K562 (cell line): ENCODE measurements around the gene METRN. TPM values are rescaled to one million over a fixed set of nuclear protein-coding genes. Genes with fewer than 3 reads are reported as not detected.
A peak's percentile ranks its signal among the peaks of the same experiment; 100 is the strongest.

Experiments
- ATAC-seq: fragments of 200-7000 bp; cut with Tn5 transposase; 3 replicates; pipeline ENCODE4 v1.9.1; 2020; ENCODE audit warnings: moderate library complexity
- BruUV-seq: library from RNA; stranded (reverse); fragments of 400-500 nt; replicated peaks from 2 replicates; lab custom pipeline; 2021; lab: Mats Ljungman, UMichigan
- CTCF ChIA-PET: fragments of 300-600 bp; formaldehyde crosslinking; extraction: SDS; loops from one replicate; lab custom pipeline; 2021; ENCODE audit warnings: low intra/inter-chr PET ratio; lab: Yijun Ruan, JAX
- POLR2A ChIA-PET: fragments of 300-600, 350-650 bp; sonication (Branson Sonifier 250); formaldehyde crosslinking; extraction: SDS; loops from one replicate; lab custom pipeline; 2021; ENCODE audit warnings: antibody characterized with exemption, inconsistent platforms; lab: Yijun Ruan, JAX
- DNase-seq, 4 experiments: peaks; one replicate each; pipeline versions ENCODE4 v3.0.0 to v3.0.0-alpha.2; 2011 to 2018; ENCODE audit warnings: low spot score in 3 of 4, mixed read lengths in 3 of 4; ENCODE audit errors: extremely low read depth in 1 of 4
- FAIRE-seq: peaks from 2 replicates; lab custom pipeline; 2011; peaks lifted over from hg19 to GRCh38; lab: Jason Lieb, UNC
- H2AFZ ChIP-seq: 2 replicates; pipeline ENCODE4 v1.6.0; 2011; ENCODE audit warnings: low read depth, low read length, control low read depth, inconsistent platforms
- H3K27ac ChIP-seq: fragments of 200-600 bp; 3 replicates; pipeline ENCODE4 v1.8.0; 2011; ENCODE audit warnings: low read depth, mild to moderate bottlenecking, control low read depth, inconsistent platforms, low read length, moderate library complexity, mixed read lengths; ENCODE audit errors: extremely low read depth
- H3K27me3 ChIP-seq, 2 experiments: fragments of 300-600 bp in 1 of 2; 2 replicates in 1 of 2; 3 replicates in 1 of 2; pipeline versions ENCODE4 v1.6.0 to v1.8.0; 2011; ENCODE audit warnings: inconsistent platforms in 2 of 2, low read length in 2 of 2, mild to moderate bottlenecking in 1 of 2, mixed read lengths in 1 of 2, moderate library complexity in 1 of 2; ENCODE audit not compliant: control insufficient read depth in 2 of 2, insufficient read depth in 2 of 2
- H3K36me3 ChIP-seq: fragments of 300-600 bp; 3 replicates; pipeline ENCODE4 v1.8.0; 2011; ENCODE audit warnings: mild to moderate bottlenecking, low read length, inconsistent platforms; ENCODE audit not compliant: control insufficient read depth, insufficient read depth
- H3K4me1 ChIP-seq, 2 experiments: fragments of 200-600 bp in 1 of 2; replicated peaks in 1 of 2; 2 replicates in 1 of 2; 3 replicates in 1 of 2; pipeline versions ENCODE4 v1.5.1 to v1.8.0; 2011; ENCODE audit warnings: inconsistent platforms in 2 of 2, low read length in 2 of 2, mild to moderate bottlenecking in 1 of 2, mixed read lengths in 1 of 2, moderate library complexity in 1 of 2; ENCODE audit not compliant: control insufficient read depth in 2 of 2, insufficient read depth in 2 of 2
- H3K4me2 ChIP-seq: 2 replicates; pipeline ENCODE4 v1.6.1; 2011; ENCODE audit warnings: low read length, control low read depth, inconsistent platforms, mixed read lengths; ENCODE audit not compliant: insufficient read depth
- H3K4me3 ChIP-seq: fragments of 200-600 bp; sonication (generic), shearing (Covaris generic); 2 replicates; pipeline ENCODE4 v1.5.1; 2016; ENCODE audit warnings: control low read depth, inconsistent platforms
- H3K79me2 ChIP-seq: fragments of 200-600 bp; 3 replicates; pipeline ENCODE4 v1.8.0; 2011; ENCODE audit warnings: low read length, inconsistent platforms; ENCODE audit not compliant: control insufficient read depth, insufficient read depth
- H3K9ac ChIP-seq, 2 experiments: 2 replicates each; pipeline versions ENCODE4 v1.6.0 to v1.6.1; 2011; ENCODE audit warnings: low read depth in 2 of 2, low read length in 2 of 2, control low read depth in 1 of 2, inconsistent platforms in 1 of 2, mild to moderate bottlenecking in 1 of 2, mixed read lengths in 1 of 2; ENCODE audit not compliant: insufficient read depth in 1 of 2
- H3K9me1 ChIP-seq: one replicate; pipeline ENCODE4 v1.6.0; 2011; ENCODE audit warnings: inconsistent platforms, mild to moderate bottlenecking, low read length, moderate library complexity; ENCODE audit not compliant: control insufficient read depth, insufficient read depth
- H3K9me3 ChIP-seq: replicated peaks from 2 replicates; pipeline ENCODE4 v1.5.1; 2011; ENCODE audit warnings: low read depth, low read length, inconsistent platforms; ENCODE audit not compliant: control insufficient read depth, insufficient read depth
- H4K20me1 ChIP-seq: replicated peaks from 2 replicates; pipeline ENCODE4 v1.6.1; 2011; ENCODE audit warnings: low read length, inconsistent platforms, mixed read lengths; ENCODE audit not compliant: control insufficient read depth, insufficient read depth
- ARHGAP35 ChIP-seq: fragments of 450-650 bp; IDR thresholded peaks from 2 replicates; pipeline ENCODE4 v1.6.1; 2018; ENCODE audit not compliant: partially characterized antibody
- CBX1 ChIP-seq: sonication (generic); IDR thresholded peaks from 2 replicates; pipeline ENCODE4 v1.6.1; 2016; ENCODE audit warnings: antibody characterized with exemption, low read depth, mild to moderate bottlenecking
- CC2D1A ChIP-seq: fragments of 450-650 bp; IDR thresholded peaks from 2 replicates; pipeline ENCODE4 v1.6.1; 2017; ENCODE audit warnings: mild to moderate bottlenecking
- FIP1L1 ChIP-seq: fragments of 200-400 bp; formaldehyde crosslinking; IDR thresholded peaks from 2 replicates; pipeline ENCODE4 v1.6.1; 2018; ENCODE audit warnings: mild to moderate bottlenecking, low read depth, low read length; ENCODE audit not compliant: poor library complexity, severe bottlenecking
- FOXA1 ChIP-seq: fragments of 450-650 bp; IDR thresholded peaks from 2 replicates; pipeline ENCODE4 v1.6.1; 2016; ENCODE audit warnings: mild to moderate bottlenecking, borderline replicate concordance
- HMGN3 ChIP-seq: IDR thresholded peaks from 2 replicates; pipeline ENCODE4 v1.6.1; 2011; ENCODE audit warnings: borderline replicate concordance, low read depth, mild to moderate bottlenecking, mixed read lengths, low read length; ENCODE audit not compliant: insufficient read length; ENCODE audit errors: extremely low read depth
- MIER1 ChIP-seq: fragments of 450-650 bp; IDR thresholded peaks from 2 replicates; pipeline ENCODE4 v1.6.1; 2016; ENCODE audit warnings: antibody characterized with exemption, mild to moderate bottlenecking, low read depth
- NONO ChIP-seq, 2 experiments: fragments of 200-400 bp in 1 of 2; fragments of 450-650 bp in 1 of 2; formaldehyde crosslinking in 1 of 2; IDR thresholded peaks; 2 replicates each; pipeline ENCODE4 v1.6.1; 2017; ENCODE audit warnings: low read depth in 2 of 2, mild to moderate bottlenecking in 2 of 2, moderate library complexity in 2 of 2, low read length in 1 of 2
- OTX1 ChIP-seq: fragments of 450-650 bp; formaldehyde crosslinking; IDR thresholded peaks from 2 replicates; pipeline ENCODE4 v1.4.0; 2022; ENCODE audit warnings: mild to moderate bottlenecking
- PHB ChIP-seq: fragments of 250-450 bp; sonication (Bioruptor Pico); IDR thresholded peaks from 2 replicates; pipeline ENCODE4 v1.5.0; 2021
- SMARCE1 ChIP-seq: fragments of 450-650 bp; IDR thresholded peaks from 2 replicates; pipeline ENCODE4 v1.7.1; 2016; ENCODE audit warnings: mild to moderate bottlenecking
- SNIP1 ChIP-seq: fragments of 450-650 bp; IDR thresholded peaks from 2 replicates; pipeline ENCODE4 v1.7.1; 2017; ENCODE audit warnings: low read depth, mild to moderate bottlenecking
- TGIF2 ChIP-seq: sonication (generic); formaldehyde crosslinking; IDR thresholded peaks from 2 replicates; pipeline ENCODE4 v1.8.1; 2022; ENCODE audit warnings: mild to moderate bottlenecking, missing genetic modification reagents, moderate library complexity
- YY1 ChIP-seq, 3 experiments: IDR thresholded peaks; 2 replicates each; pipeline ENCODE4 v1.6.1; 2011; ENCODE audit warnings: low read length in 2 of 3, mild to moderate bottlenecking in 2 of 3, moderate library complexity in 2 of 3, borderline replicate concordance in 1 of 3, control low read depth in 1 of 3, low read depth in 1 of 3; ENCODE audit not compliant: insufficient read depth in 3 of 3, insufficient replicate concordance in 2 of 3, control insufficient read depth in 1 of 3, insufficient read length in 1 of 3; ENCODE audit errors: extremely low read depth in 1 of 3
- ZBTB33 ChIP-seq: sonication (generic); formaldehyde crosslinking; IDR thresholded peaks from 2 replicates; pipeline ENCODE4 v1.8.1; 2023; ENCODE audit warnings: mild to moderate bottlenecking, missing genetic modification reagents
- ZNF232 ChIP-seq: sonication (generic); formaldehyde crosslinking; IDR thresholded peaks from 2 replicates; pipeline ENCODE4 v1.8.0; 2022; ENCODE audit warnings: mild to moderate bottlenecking, missing genetic modification reagents
- ZNF75A ChIP-seq: fragments of 450-650 bp; formaldehyde crosslinking; IDR thresholded peaks from 2 replicates; pipeline ENCODE4 v1.4.0; 2020; ENCODE audit warnings: mild to moderate bottlenecking
- ZSCAN32 ChIP-seq: fragments of 450-650 bp; formaldehyde crosslinking; IDR thresholded peaks from 2 replicates; pipeline ENCODE4 v1.4.0; 2020; ENCODE audit warnings: mild to moderate bottlenecking, moderate library complexity
- WGBS: fragments of 100-300 bp; shearing (Covaris generic); methylation state at CpG from one replicate; pipeline ENCODE4 v1.1.6; 2016; ENCODE audit warnings: low coverage, mixed read lengths; ENCODE audit not compliant: insufficient coverage; ENCODE audit errors: missing lambda C conversion rate; 5-methylcytosine and 5-hydroxymethylcytosine counted together
- in situ Hi-C: fragments of 300-500 bp; cut with MboI; formaldehyde crosslinking; loops from 4 replicates; pipeline ENCODE4 v1.15.0; 2018; ENCODE audit warnings: inconsistent platforms, mixed read lengths
- intact Hi-C: fragments of 100-400 bp; cut with micrococcal nuclease; formaldehyde crosslinking; loops from 2 replicates; pipeline ENCODE4 v1.14.2; 2022
- polyA plus RNA-seq, 8 experiments: library from polyadenylated mRNA; depleted of rRNA in 4 of 8; stranded (reverse) in 5 of 8; unstranded in 3 of 8; fragments of >200 nt; fragmentation: Nextera tagmentation in 2 of 8; fragmentation: Illumina TruSeq in 1 of 8; extraction: Ambion mirVana in 2 of 8; extraction: Trizol in 1 of 8; gene quantifications; 2 replicates each; pipeline versions ENCODE4 v1.2.1 to v1.2.3, GENCODE V29; 2011 to 2014; ENCODE audit warnings: inconsistent platforms in 1 of 8, missing spikeins in 1 of 8
- total RNA-seq, 7 experiments: library from RNA; depleted of rRNA in 6 of 7; stranded (reverse); fragments of >200 nt in 6 of 7; fragmentation: Illumina TruSeq in 2 of 7; extraction: Trizol in 2 of 7; gene quantifications; 2 replicates each; pipeline versions ENCODE4 v1.2.1 to v1.2.3, GENCODE V29; 2011 to 2021; ENCODE audit warnings: low replicate concordance in 1 of 7
- TF ChIP-seq, protein P1 (sequence below): fragments of 450-650 bp; IDR thresholded peaks from 2 replicates; pipeline ENCODE4 v1.6.1; 2018; ENCODE audit warnings: mild to moderate bottlenecking, low read depth; ENCODE audit not compliant: partially characterized antibody

METRN gene
- total and polyA plus RNA-seq, 9 of the 15 experiments (the other 6 are each of a cell fraction or from before 2014, with no cell fraction given) = 0.20 to 89.8 (median 15.4) TPM

DNA sequence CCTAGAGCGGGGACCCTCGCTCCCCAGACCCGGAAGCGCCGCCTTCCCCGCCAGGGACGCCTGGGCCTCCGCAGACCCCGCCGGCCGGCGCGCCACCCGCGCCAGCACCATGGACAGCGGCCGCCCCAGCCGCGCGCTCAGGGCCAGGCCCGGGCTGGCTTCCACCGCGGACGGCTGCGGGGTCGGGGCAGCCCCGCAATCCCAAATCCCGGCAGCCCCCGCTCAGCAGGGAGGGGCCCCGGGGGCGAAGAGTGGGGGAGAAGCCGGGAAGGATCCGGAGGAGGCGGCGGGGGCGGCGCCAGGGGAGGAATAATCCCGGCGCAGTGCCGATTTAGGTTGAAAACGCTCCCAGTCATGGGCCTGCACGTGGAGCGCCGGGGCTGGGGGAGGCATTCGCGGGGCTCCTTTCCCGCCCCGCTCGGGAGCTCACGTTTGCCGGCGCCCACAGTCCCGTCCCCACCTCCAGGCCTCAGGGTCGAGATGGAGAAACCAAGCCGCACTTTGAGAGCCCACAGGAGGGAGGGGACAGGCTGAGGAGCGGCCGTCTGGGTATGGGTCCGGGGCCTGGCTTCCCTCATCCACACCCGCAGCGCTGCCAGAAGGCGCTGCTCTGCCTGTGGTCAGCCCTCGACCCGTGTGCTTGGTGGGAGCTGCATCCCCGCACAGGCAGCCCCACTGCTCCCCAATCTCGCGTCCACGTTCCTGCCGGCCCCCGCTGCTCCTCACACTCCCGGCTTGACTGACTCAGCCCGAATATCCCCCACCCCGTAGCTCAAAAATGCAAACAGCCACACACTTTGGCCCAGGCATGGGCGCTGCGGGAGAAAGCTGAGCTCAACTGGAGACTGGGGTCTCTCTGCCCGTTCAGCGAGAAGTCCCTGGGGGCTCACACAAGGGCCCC, 14.0 kb upstream of the METRN start:
- FAIRE-seq (no peak), DNase-seq (peak; percentile 62 to 77 (median 73)), ATAC-seq (peak; percentile 86)
- in situ Hi-C loops = no loop called here
- Histone ChIP-seq H3K9ac (no peak overlapping the region), H4K20me1 (peaks cover 28% of the 10 kb centered on the region), H3K9me3 (no peaks in the 10 kb centered on the region), H3K79me2 (no peaks in the 10 kb centered on the region), H3K4me2 (no peak overlapping the region), H2AFZ (no peak overlapping the region), H3K4me3 (no peak overlapping the region), H3K4me1 (peaks cover under 1 to 61% of the 10 kb centered on the region in 2 experiments; a peak in 4 of 5 replicates), H3K36me3 (no peaks in the 10 kb centered on the region), H3K27ac (no peak overlapping the region), H3K9me1 (peaks cover 6% of the 10 kb centered on the region), H3K27me3 (peaks cover 15 to 56% of the 10 kb centered on the region in 2 experiments; a peak in 4 of 5 replicates)
- no TSS peak for BruUV-seq
- WGBS = 1% methylated on average over 69 of the region's 76 CpGs
- intact Hi-C loops = no loop called here
- ChIA-PET CTCF (no interaction called here), POLR2A (no interaction called here)
- no peak for TF ChIP-seq CC2D1A
- 0 out of 2 replicates have a peak, but pooled peaks have one; percentile 54 for TF ChIP-seq TGIF2
- no peak for TF ChIP-seq CBX1
- TF ChIP-seq, protein P1, sequence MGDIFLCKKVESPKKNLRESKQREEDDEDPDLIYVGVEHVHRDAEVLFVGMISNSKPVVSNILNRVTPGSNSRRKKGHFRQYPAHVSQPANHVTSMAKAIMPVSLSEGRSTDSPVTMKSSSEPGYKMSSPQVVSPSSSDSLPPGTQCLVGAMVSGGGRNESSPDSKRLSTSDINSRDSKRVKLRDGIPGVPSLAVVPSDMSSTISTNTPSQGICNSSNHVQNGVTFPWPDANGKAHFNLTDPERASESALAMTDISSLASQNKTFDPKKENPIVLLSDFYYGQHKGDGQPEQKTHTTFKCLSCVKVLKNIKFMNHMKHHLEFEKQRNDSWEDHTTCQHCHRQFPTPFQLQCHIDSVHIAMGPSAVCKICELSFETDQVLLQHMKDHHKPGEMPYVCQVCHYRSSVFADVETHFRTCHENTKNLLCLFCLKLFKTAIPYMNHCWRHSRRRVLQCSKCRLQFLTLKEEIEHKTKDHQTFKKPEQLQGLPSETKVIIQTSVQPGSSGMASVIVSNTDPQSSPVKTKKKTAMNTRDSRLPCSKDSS = no peak
- TF ChIP-seq ARHGAP35 = no peak
- peak; percentile 62 for TF ChIP-seq FIP1L1
- TF ChIP-seq ZSCAN32 (CRISPR knock-in tag) = no peak
- TF ChIP-seq HMGN3 = no peak
- no peak for TF ChIP-seq SNIP1
- TF ChIP-seq NONO (IDR thresholded peaks at IDR 0.05; ENCODE audit: low read depth in 2 of 2, low read length in 1 of 2) = no peak
- no peak for TF ChIP-seq PHB (CRISPR knock-in tag)
- no peak for TF ChIP-seq OTX1
- peak; percentile 80; the same call in 1 of the 2 replicates for TF ChIP-seq MIER1
- no peak for TF ChIP-seq FOXA1
- peak; percentile 37; the same call in 1 of the 2 replicates for TF ChIP-seq ZNF232 (CRISPR knock-in tag)
- no peak for TF ChIP-seq SMARCE1
- TF ChIP-seq ZNF75A = no peak
- peak; percentile 66; the same call in 1 of the 2 replicates for TF ChIP-seq ZBTB33 (CRISPR knock-in tag)
- TF ChIP-seq YY1 (IDR thresholded peaks at IDR 0.05; ENCODE audit: borderline replicate concordance in 1 of 3, control insufficient read depth in 1 of 3, extremely low read depth in 1 of 3, insufficient read depth in 3 of 3, insufficient read length in 1 of 3, insufficient replicate concordance in 2 of 3, low read depth in 1 of 3, low read length in 2 of 3) = no peak
